ENCODE measurements around the gene PDE4B.
"Not testable (repeated sequence)": the region's sequence is repeated elsewhere in the genome, so short reads cannot be mapped to it uniquely, and the experiment has no call there.

PDE4B gene

DNA sequence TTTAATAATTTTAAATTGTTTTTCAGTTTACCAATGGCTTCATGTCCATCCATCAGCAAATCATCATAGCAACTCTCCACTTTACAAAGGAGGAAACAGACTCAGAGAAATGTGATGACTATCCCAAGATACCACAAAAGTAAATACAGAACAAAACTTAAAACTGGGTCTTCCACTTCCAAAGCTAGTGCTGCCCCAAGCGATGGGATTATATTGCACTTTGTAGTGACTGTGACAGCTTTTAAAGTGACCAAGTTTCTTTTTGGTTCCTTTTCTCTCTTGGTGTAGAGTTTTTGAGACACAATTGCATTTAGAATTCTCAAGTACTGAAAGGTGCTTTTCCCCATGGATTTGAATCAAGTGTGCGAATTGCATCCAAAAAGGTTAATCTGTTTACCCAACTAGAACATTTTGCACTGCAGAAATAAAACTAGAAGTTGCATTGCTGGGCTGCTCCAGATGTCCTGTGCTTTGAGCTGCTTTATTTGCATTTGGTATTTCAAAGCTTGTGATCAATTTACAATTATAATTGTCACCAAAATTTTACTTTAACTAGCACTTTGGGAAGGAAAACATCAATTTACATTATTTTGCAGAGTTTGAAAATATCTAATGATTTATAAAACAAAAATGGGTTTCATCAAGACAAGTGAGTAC is 320.2 kb downstream of the PDE4B start:
- TF ChIP-seq, protein P1, sequence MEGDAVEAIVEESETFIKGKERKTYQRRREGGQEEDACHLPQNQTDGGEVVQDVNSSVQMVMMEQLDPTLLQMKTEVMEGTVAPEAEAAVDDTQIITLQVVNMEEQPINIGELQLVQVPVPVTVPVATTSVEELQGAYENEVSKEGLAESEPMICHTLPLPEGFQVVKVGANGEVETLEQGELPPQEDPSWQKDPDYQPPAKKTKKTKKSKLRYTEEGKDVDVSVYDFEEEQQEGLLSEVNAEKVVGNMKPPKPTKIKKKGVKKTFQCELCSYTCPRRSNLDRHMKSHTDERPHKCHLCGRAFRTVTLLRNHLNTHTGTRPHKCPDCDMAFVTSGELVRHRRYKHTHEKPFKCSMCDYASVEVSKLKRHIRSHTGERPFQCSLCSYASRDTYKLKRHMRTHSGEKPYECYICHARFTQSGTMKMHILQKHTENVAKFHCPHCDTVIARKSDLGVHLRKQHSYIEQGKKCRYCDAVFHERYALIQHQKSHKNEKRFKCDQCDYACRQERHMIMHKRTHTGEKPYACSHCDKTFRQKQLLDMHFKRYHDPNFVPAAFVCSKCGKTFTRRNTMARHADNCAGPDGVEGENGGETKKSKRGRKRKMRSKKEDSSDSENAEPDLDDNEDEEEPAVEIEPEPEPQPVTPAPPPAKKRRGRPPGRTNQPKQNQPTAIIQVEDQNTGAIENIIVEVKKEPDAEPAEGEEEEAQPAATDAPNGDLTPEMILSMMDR (conservative IDR thresholded peaks at IDR 0.05; ENCODE audit: low read depth, low read length), result no peak
- H3K36me3 ChIP-seq (ENCODE audit: insufficient read depth), result no peaks in the 10 kb centered on the region
- no peaks in the 10 kb centered on the region for H3K79me2 ChIP-seq (ENCODE audit: insufficient read depth, low read depth)
- no peaks in the 10 kb centered on the region for H3K27me3 ChIP-seq (ENCODE audit: insufficient read depth, low read depth)
- H3K4me3 ChIP-seq (IDR thresholded peaks at IDR 0.05; ENCODE audit: insufficient read depth, low read depth, low read length), result no peak overlapping the region
- no peak overlapping the region for H3K4me2 ChIP-seq
- H3K4me1 ChIP-seq (ENCODE audit: low read depth, poor library complexity, severe bottlenecking), result no peaks in the 10 kb centered on the region
- no peak overlapping the region for H2AFZ ChIP-seq (ENCODE audit: low read depth)
- no peak overlapping the region for H3K9ac ChIP-seq
- H3K27ac ChIP-seq, result no peak overlapping the region
- no peaks in the 10 kb centered on the region for H4K20me1 ChIP-seq (ENCODE audit: insufficient read depth)

DNA sequence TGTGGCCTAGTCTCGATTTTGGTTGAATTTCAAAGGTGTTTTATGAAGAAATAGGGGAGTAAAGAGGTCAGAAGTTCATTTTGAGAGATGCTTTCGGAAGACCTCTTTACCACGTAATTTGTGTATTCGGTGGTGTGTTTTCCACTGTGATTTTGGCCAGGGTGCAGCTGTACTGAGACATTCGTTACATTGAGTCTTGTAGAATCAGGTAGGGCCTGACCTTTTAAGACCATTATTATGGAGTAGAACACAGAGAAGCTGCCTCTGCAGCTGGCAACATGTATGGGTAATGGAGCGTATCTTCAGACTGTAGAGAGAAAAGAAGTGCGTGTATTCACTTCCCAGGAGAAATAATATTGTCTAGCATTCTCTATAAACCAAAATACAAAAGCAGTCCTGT is 326.5 kb downstream of the PDE4B start:
- Histone ChIP-seq H4K20me1 (ENCODE audit: insufficient read depth) (no peaks in the 10 kb centered on the region), H3K27me3 (ENCODE audit: insufficient read depth, low read depth) (no peaks in the 10 kb centered on the region), H3K4me3 (IDR thresholded peaks at IDR 0.05; ENCODE audit: insufficient read depth, low read depth, low read length) (no peak overlapping the region), H2AFZ (ENCODE audit: low read depth) (no peak overlapping the region), H3K36me3 (ENCODE audit: insufficient read depth) (no peaks in the 10 kb centered on the region), H3K4me1 (ENCODE audit: low read depth, poor library complexity, severe bottlenecking) (no peaks in the 10 kb centered on the region), H3K4me2 (no peak overlapping the region), H3K27ac (no peak overlapping the region), H3K9ac (no peak overlapping the region), H3K79me2 (ENCODE audit: insufficient read depth, low read depth) (no peaks in the 10 kb centered on the region)
- TF ChIP-seq, protein P1 (conservative IDR thresholded peaks at IDR 0.05; ENCODE audit: low read depth, low read length), result no peak

DNA sequence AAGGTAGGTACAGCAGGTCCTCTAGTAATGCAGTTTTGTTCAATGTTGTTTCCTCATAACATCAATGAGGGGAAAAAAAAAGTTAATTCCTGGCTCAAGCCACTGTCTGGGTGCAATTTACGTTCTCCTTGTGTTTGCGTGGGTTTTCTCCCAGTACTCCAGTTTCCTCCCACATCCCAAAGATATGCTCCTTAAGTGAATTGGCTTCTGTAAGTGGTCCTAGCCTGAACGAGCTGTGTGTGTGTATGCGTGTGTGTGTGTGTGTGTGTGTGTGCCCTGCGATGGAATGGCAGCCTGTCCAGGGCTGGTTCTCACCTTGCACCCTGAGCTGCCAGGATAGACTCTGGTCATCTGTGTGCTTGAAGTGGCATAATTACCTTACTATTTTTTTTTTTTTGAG is 332.0 kb downstream of the PDE4B start:
- Histone ChIP-seq H2AFZ (ENCODE audit: low read depth) (no peak overlapping the region), H3K4me3 (IDR thresholded peaks at IDR 0.05; ENCODE audit: insufficient read depth, low read depth, low read length) (no peak overlapping the region), H3K36me3 (ENCODE audit: insufficient read depth) (no peaks in the 10 kb centered on the region), H3K4me2 (no peak overlapping the region), H3K4me1 (ENCODE audit: low read depth, poor library complexity, severe bottlenecking) (no peaks in the 10 kb centered on the region), H3K27me3 (ENCODE audit: insufficient read depth, low read depth) (no peaks in the 10 kb centered on the region), H3K27ac (no peak overlapping the region), H4K20me1 (ENCODE audit: insufficient read depth) (no peaks in the 10 kb centered on the region), H3K79me2 (ENCODE audit: insufficient read depth, low read depth) (no peaks in the 10 kb centered on the region), H3K9ac (no peak overlapping the region)
- TF ChIP-seq, protein P1 (conservative IDR thresholded peaks at IDR 0.05; ENCODE audit: low read depth, low read length), result no peak

DNA sequence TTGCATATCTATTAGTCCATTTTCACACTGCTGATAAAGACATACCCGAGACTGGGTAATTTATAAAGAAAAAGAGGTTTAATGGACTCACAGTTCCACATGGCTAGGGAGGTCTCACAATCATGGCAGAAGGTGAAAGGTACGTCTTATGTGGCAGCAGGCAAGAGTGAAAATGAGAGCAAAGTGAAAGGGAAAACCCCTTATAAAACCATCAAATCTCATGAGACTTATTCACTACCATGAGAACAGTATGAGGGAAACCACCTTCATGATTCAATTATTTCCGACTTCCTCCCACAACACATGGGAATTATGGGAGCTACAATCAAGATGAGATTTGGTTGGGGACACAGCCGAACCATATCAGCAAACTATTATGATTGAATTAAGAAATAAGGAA is 335.9 kb downstream of the PDE4B start:
- H3K4me2 ChIP-seq; H4K20me1 ChIP-seq (ENCODE audit: insufficient read depth); H3K36me3 ChIP-seq (ENCODE audit: insufficient read depth); H3K27ac ChIP-seq; H3K9ac ChIP-seq; H2AFZ ChIP-seq (ENCODE audit: low read depth); H3K4me1 ChIP-seq (ENCODE audit: low read depth, poor library complexity, severe bottlenecking); H3K79me2 ChIP-seq (ENCODE audit: insufficient read depth, low read depth); H3K4me3 ChIP-seq (IDR thresholded peaks at IDR 0.05; ENCODE audit: insufficient read depth, low read depth, low read length); H3K27me3 ChIP-seq (ENCODE audit: insufficient read depth, low read depth): not testable (repeated sequence)

DNA sequence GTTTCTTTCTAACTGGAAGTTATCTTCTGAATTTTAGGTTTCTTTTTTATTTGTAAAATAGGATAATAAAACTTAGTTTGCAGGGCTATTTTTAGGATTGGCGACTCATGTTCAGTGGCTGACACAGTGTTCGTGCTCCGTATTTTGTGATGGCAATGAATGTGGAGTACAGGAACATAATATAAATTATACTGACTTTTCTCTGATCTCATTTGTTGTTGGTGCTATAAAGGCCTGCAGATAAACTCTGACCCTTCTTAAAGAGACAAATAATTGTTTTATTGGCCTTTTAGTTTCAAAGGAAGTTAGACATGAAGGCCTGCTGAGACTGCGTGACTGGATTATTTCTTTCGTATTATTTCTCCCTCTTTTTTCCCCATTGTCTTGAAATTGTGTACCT is 339.6 kb downstream of the PDE4B start:
- Histone ChIP-seq H3K9ac (no peak overlapping the region), H3K79me2 (ENCODE audit: insufficient read depth, low read depth) (no peaks in the 10 kb centered on the region), H3K27ac (no peak overlapping the region), H3K4me3 (IDR thresholded peaks at IDR 0.05; ENCODE audit: insufficient read depth, low read depth, low read length) (no peak overlapping the region), H3K27me3 (ENCODE audit: insufficient read depth, low read depth) (no peaks in the 10 kb centered on the region), H2AFZ (ENCODE audit: low read depth) (no peak overlapping the region), H3K36me3 (ENCODE audit: insufficient read depth) (no peaks in the 10 kb centered on the region), H4K20me1 (ENCODE audit: insufficient read depth) (no peaks in the 10 kb centered on the region), H3K4me1 (ENCODE audit: low read depth, poor library complexity, severe bottlenecking) (no peaks in the 10 kb centered on the region), H3K4me2 (no peak overlapping the region)
- TF ChIP-seq, protein P1 (conservative IDR thresholded peaks at IDR 0.05; ENCODE audit: low read depth, low read length), result no peak

Data from KMS-11 (cell line).